HepG2 (cell line): ENCODE measurements around the gene VPS25. TPM values are rescaled to one million over a fixed set of nuclear protein-coding genes. Genes with fewer than 3 reads are reported as not detected.
A peak's percentile ranks its signal among the peaks of the same experiment; 100 is the strongest.

Experiments used
- ATAC-seq: fragments of 200-7000 bp; cut with Tn5 transposase; 3 replicates; pipeline ENCODE4 v1.9.1; 2020; ENCODE audit warnings: mild to moderate bottlenecking, moderate library complexity
- BruUV-seq: library from RNA; stranded (reverse); fragments of 400-500 nt; replicated peaks from 2 replicates; lab custom pipeline; 2021; lab: Mats Ljungman, UMichigan
- CTCF ChIA-PET: fragments of 300-600 bp; formaldehyde crosslinking; extraction: SDS; loops from one replicate; lab custom pipeline; 2021; ENCODE audit warnings: low total read pairs, inconsistent platforms, low intra/inter-chr PET ratio; lab: Yijun Ruan, JAX
- POLR2A ChIA-PET: fragments of 350-600 bp; sonication (Branson Sonifier 250); formaldehyde crosslinking; loops from one replicate; lab custom pipeline; 2020; ENCODE audit warnings: antibody characterized with exemption, inconsistent platforms; lab: Yijun Ruan, JAX
- DNase-seq: peaks from one replicate; pipeline ENCODE4 v3.0.0-alpha.2; 2015; ENCODE audit warnings: low spot score
- FAIRE-seq: peaks from 3 replicates; lab custom pipeline; 2011; peaks lifted over from hg19 to GRCh38; lab: Jason Lieb, UNC
- H2AFZ ChIP-seq: one replicate; pipeline ENCODE4 v1.6.1; 2011; ENCODE audit warnings: low read length, inconsistent platforms
- H3K27ac ChIP-seq: fragments of 300-600 bp; 3 replicates; pipeline ENCODE4 v1.8.0; 2011; ENCODE audit warnings: mixed run types, mild to moderate bottlenecking, mixed read lengths, low read length, inconsistent platforms; ENCODE audit not compliant: insufficient read depth; ENCODE audit errors: extremely low read length
- H3K27me3 ChIP-seq, 2 experiments: fragments of 200-600 bp in 1 of 2; 2 replicates in 1 of 2; 3 replicates in 1 of 2; pipeline versions ENCODE4 v1.6.0 to v1.8.0; 2011; ENCODE audit warnings: low read length in 2 of 2, mild to moderate bottlenecking in 2 of 2, moderate library complexity in 2 of 2, inconsistent platforms in 1 of 2; ENCODE audit not compliant: insufficient read depth in 2 of 2, control insufficient read depth in 1 of 2
- H3K36me3 ChIP-seq, 2 experiments: fragments of 200-600 bp in 1 of 2; replicated peaks in 1 of 2; 2 replicates in 1 of 2; 3 replicates in 1 of 2; pipeline versions ENCODE4 v1.5.1 to v1.8.0; 2011; ENCODE audit warnings: low read length in 2 of 2, inconsistent platforms in 1 of 2; ENCODE audit not compliant: insufficient read depth in 2 of 2, control insufficient read depth in 1 of 2
- H3K4me1 ChIP-seq: 2 replicates; pipeline ENCODE4 v1.5.1; 2012; ENCODE audit warnings: low read length, inconsistent platforms; ENCODE audit not compliant: insufficient read depth
- H3K4me2 ChIP-seq: 2 replicates; pipeline ENCODE4 v1.6.0; 2011; ENCODE audit warnings: low read depth, low read length, inconsistent platforms
- H3K4me3 ChIP-seq, 3 experiments: fragments of 200-600 bp in 1 of 3; sonication (generic), shearing (Covaris generic) in 1 of 3; replicated peaks in 1 of 3; 2 replicates each; pipeline ENCODE4 v1.5.1; 2011 to 2016; ENCODE audit warnings: low read length in 3 of 3, inconsistent platforms in 2 of 3, low read depth in 2 of 3, mild to moderate bottlenecking in 2 of 3, control low read depth in 1 of 3, mixed read lengths in 1 of 3; ENCODE audit not compliant: insufficient read depth in 1 of 3
- H3K79me2 ChIP-seq: one replicate; pipeline ENCODE4 v1.6.1; 2011; ENCODE audit warnings: low read length, inconsistent platforms; ENCODE audit not compliant: insufficient read depth
- H3K9ac ChIP-seq: 2 replicates; pipeline ENCODE4 v1.6.0; 2011; ENCODE audit warnings: mild to moderate bottlenecking, low read depth, low read length, inconsistent platforms; ENCODE audit not compliant: insufficient read depth
- H3K9me3 ChIP-seq: 2 replicates; pipeline ENCODE4 v1.5.1; 2012; ENCODE audit warnings: mild to moderate bottlenecking, low read length
- H4K20me1 ChIP-seq: 2 replicates; pipeline ENCODE4 v1.6.0; 2011; ENCODE audit warnings: inconsistent platforms, mild to moderate bottlenecking, low read length, moderate library complexity; ENCODE audit not compliant: insufficient read depth
- DR1 ChIP-seq: sonication (generic); formaldehyde crosslinking; IDR thresholded peaks from 2 replicates; pipeline ENCODE4 v1.8.0; 2021; ENCODE audit warnings: mild to moderate bottlenecking, missing genetic modification reagents, inconsistent platforms
- FOXK1 ChIP-seq: sonication (generic); formaldehyde crosslinking; IDR thresholded peaks from 2 replicates; pipeline ENCODE4 v1.4.0; 2020; ENCODE audit warnings: low read depth, missing genetic modification reagents, borderline replicate concordance
- GTF2F1 ChIP-seq: fragments of 150-350 bp; IDR thresholded peaks from 2 replicates; pipeline ENCODE4 v1.6.1; 2014; ENCODE audit warnings: low read length
- HMG20A ChIP-seq: IDR thresholded peaks from 2 replicates; pipeline ENCODE4 v1.6.1; 2016; ENCODE audit warnings: borderline replicate concordance
- HNF4A ChIP-seq: sonication (generic); formaldehyde crosslinking; IDR thresholded peaks from 2 replicates; pipeline ENCODE4 v1.4.0; 2020; ENCODE audit warnings: missing genetic modification reagents
- HOXA5 ChIP-seq: sonication (generic); formaldehyde crosslinking; IDR thresholded peaks from 2 replicates; pipeline ENCODE4 v1.4.0; 2020; ENCODE audit warnings: missing genetic modification reagents
- ZFY ChIP-seq: sonication (generic); formaldehyde crosslinking; IDR thresholded peaks from 2 replicates; pipeline ENCODE4 v1.4.0; 2020; ENCODE audit warnings: missing genetic modification reagents
- WGBS: methylation state at CpG from one replicate; pipeline ENCODE4 v1.1.6; 2017; ENCODE audit warnings: low lambda C conversion rate; 5-methylcytosine and 5-hydroxymethylcytosine counted together
- in situ Hi-C: cut with HindIII; loops from 2 replicates; pipeline ENCODE4 v1.10.0; 2017; ENCODE audit warnings: low pct_unique_long_range_greater_than_20kb; ENCODE audit not compliant: extremely low pct_ligation_motif_present
- intact Hi-C: fragments of 100-400 bp; cut with micrococcal nuclease; formaldehyde crosslinking; loops from one replicate; pipeline ENCODE4 v1.10.0; 2022; ENCODE audit not compliant: unreplicated experiment
- polyA plus RNA-seq, 8 experiments: library from polyadenylated mRNA; depleted of rRNA in 3 of 8; stranded (reverse) in 7 of 8; unstranded in 1 of 8; fragments of >200 nt; fragmentation: Illumina TruSeq in 4 of 8; extraction: Trizol in 4 of 8; gene quantifications; 2 replicates each; pipeline versions ENCODE4 v1.2.1 to v1.2.3, GENCODE V29; 2011 to 2016; ENCODE audit warnings: low read depth in 4 of 8, missing spikeins in 1 of 8, mixed read lengths in 1 of 8; ENCODE audit not compliant: insufficient read depth in 1 of 8
- total RNA-seq, 5 experiments: library from RNA; depleted of rRNA; stranded (reverse); fragments of >200 nt; fragmentation: Illumina TruSeq; extraction: Trizol; gene quantifications; 2 replicates each; pipeline ENCODE4 v1.2.3, GENCODE V29; 2016; ENCODE audit warnings: low read depth in 1 of 5
- TF ChIP-seq, protein P1 (sequence below): IDR thresholded peaks from 2 replicates; pipeline ENCODE4 v1.6.1; 2016; ENCODE audit warnings: low read depth, control low read depth
- TF ChIP-seq, protein P2 (sequence below): sonication (generic); formaldehyde crosslinking; IDR thresholded peaks from 2 replicates; pipeline ENCODE4 v1.8.0; 2022; ENCODE audit warnings: mild to moderate bottlenecking, missing genetic modification reagents, moderate library complexity
- TF ChIP-seq, protein P3 (sequence below): sonication (generic); formaldehyde crosslinking; conservative IDR thresholded peaks from 2 replicates; pipeline ENCODE4 v1.4.0; 2020; ENCODE audit warnings: missing genetic modification reagents
- TF ChIP-seq, protein P4 (sequence below): IDR thresholded peaks from 2 replicates; pipeline ENCODE4 v1.4.0; 2020; ENCODE audit warnings: mild to moderate bottlenecking, missing genetic modification reagents
- TF ChIP-seq, protein P5 (sequence below): sonication (generic); formaldehyde crosslinking; IDR thresholded peaks from 2 replicates; pipeline ENCODE4 v1.5.0; 2020; ENCODE audit warnings: missing genetic modification reagents

VPS25 gene
- total and polyA plus RNA-seq, 2 of the 13 experiments (the other 11 are each of a cell fraction or from before 2014, with no cell fraction given): 161 to 249 TPM

DNA sequence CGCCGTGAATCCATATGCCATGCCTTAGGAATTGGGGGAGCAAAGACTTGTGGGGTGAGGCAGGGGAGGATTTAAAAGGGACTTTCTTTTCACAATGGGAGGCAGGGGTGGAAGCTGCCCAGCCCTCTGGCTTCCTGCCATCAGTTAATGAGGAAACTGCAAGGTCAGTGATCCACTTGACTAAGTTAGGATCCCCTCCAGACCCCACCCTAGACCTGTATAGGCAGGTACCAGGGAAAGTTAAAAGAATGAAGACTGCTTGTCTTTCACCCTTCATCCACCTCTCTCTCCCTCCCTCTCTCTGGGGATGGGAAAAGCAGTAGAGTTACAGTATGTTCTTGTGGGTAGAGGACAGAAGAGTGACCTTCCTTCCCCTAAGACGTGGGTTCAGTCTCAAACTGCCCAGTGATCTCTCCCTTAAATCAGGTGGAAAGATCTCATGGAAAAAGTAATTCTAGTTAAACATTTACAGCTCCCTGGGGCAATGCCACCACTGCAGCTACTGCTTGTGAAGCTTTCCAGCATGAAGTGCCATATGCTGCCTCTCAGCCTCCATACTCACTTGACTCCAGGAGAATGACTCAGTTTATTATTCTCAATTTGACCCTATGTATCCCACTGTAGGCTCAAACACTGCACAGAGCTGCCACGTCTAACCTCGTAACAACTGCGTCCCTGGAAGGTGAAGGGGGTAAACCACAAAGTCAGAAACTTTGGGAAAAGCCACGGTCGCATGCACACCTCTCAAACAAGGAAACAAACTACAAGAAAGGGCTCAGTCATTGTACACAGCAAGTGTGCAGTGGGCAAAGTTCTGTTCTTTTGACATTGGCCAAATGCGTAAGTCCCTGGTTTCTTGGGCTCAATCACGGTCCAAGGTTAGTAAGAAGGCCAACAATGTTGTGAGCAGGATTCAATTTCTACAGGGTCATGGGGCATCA lies 24.1 kb downstream of the VPS25 start:
- intact Hi-C loops (loop anchor here (2.0 kb wide), 2 partner anchors 17 to 27 kb away; partner anchors contain the start of genes BECN1 and WNK4), in situ Hi-C loops (no loop called here)
- H3K27me3 ChIP-seq: no peaks in the 10 kb centered on the region; a peak in 2 of 5 replicates
- peaks cover 19% of the 10 kb centered on the region for H3K79me2 ChIP-seq
- peaks cover 51% of the 10 kb centered on the region for H3K4me1 ChIP-seq
- H3K9me3 ChIP-seq: no peaks in the 10 kb centered on the region
- DNase-seq (peak; percentile 74), ATAC-seq (peak; percentile 55), FAIRE-seq (peak; percentile 77)
- no peaks in the 10 kb centered on the region for H4K20me1 ChIP-seq
- H3K9ac ChIP-seq: peak overlapping the region; percentile 94
- H3K27ac ChIP-seq: peak overlapping the region; percentile 88
- CTCF ChIA-PET: no interaction called here
- H3K4me3 ChIP-seq: peak overlapping the region; percentile 88 to 94 (median 94)
- H2AFZ ChIP-seq: no peak overlapping the region
- POLR2A ChIA-PET: interaction anchor here (0.5 to 12.5 kb wide), 32 partner anchors 8 to 518 kb away, joined by 3 to 278 read pairs (median 5); partner anchors contain the start of genes BECN1, EZH1, PLEKHH3 and PSME3
- BruUV-seq: TSS peak; percentile 87
- peaks cover 0 to 2% of the 10 kb centered on the region in 2 experiments; a peak in 3 of 5 replicates for H3K36me3 ChIP-seq
- 19% methylated on average over 10 of the region's 10 CpGs for WGBS
- H3K4me2 ChIP-seq: peak overlapping the region; percentile 100
- TF ChIP-seq, protein P1, sequence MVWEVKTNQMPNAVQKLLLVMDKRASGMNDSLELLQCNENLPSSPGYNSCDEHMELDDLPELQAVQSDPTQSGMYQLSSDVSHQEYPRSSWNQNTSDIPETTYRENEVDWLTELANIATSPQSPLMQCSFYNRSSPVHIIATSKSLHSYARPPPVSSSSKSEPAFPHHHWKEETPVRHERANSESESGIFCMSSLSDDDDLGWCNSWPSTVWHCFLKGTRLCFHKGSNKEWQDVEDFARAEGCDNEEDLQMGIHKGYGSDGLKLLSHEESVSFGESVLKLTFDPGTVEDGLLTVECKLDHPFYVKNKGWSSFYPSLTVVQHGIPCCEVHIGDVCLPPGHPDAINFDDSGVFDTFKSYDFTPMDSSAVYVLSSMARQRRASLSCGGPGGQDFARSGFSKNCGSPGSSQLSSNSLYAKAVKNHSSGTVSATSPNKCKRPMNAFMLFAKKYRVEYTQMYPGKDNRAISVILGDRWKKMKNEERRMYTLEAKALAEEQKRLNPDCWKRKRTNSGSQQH: 0 out of 2 replicates have a peak, but pooled peaks have one; percentile 25
- TF ChIP-seq HMG20A: peak; percentile 21; the same call in 1 of the 2 replicates
- no peak for TF ChIP-seq ZFY (CRISPR knock-in tag)
- TF ChIP-seq, protein P2, sequence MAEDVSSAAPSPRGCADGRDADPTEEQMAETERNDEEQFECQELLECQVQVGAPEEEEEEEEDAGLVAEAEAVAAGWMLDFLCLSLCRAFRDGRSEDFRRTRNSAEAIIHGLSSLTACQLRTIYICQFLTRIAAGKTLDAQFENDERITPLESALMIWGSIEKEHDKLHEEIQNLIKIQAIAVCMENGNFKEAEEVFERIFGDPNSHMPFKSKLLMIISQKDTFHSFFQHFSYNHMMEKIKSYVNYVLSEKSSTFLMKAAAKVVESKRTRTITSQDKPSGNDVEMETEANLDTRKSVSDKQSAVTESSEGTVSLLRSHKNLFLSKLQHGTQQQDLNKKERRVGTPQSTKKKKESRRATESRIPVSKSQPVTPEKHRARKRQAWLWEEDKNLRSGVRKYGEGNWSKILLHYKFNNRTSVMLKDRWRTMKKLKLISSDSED (CRISPR knock-in tag): no peak
- TF ChIP-seq HOXA5 (CRISPR knock-in tag): peak; percentile 24; the same call in 1 of the 2 replicates
- TF ChIP-seq, protein P3, sequence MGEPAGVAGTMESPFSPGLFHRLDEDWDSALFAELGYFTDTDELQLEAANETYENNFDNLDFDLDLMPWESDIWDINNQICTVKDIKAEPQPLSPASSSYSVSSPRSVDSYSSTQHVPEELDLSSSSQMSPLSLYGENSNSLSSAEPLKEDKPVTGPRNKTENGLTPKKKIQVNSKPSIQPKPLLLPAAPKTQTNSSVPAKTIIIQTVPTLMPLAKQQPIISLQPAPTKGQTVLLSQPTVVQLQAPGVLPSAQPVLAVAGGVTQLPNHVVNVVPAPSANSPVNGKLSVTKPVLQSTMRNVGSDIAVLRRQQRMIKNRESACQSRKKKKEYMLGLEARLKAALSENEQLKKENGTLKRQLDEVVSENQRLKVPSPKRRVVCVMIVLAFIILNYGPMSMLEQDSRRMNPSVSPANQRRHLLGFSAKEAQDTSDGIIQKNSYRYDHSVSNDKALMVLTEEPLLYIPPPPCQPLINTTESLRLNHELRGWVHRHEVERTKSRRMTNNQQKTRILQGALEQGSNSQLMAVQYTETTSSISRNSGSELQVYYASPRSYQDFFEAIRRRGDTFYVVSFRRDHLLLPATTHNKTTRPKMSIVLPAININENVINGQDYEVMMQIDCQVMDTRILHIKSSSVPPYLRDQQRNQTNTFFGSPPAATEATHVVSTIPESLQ (CRISPR knock-in tag): no peak
- TF ChIP-seq DR1 (CRISPR knock-in tag): 0 out of 2 replicates have a peak, but pooled peaks have one; percentile 49
- TF ChIP-seq, protein P4, sequence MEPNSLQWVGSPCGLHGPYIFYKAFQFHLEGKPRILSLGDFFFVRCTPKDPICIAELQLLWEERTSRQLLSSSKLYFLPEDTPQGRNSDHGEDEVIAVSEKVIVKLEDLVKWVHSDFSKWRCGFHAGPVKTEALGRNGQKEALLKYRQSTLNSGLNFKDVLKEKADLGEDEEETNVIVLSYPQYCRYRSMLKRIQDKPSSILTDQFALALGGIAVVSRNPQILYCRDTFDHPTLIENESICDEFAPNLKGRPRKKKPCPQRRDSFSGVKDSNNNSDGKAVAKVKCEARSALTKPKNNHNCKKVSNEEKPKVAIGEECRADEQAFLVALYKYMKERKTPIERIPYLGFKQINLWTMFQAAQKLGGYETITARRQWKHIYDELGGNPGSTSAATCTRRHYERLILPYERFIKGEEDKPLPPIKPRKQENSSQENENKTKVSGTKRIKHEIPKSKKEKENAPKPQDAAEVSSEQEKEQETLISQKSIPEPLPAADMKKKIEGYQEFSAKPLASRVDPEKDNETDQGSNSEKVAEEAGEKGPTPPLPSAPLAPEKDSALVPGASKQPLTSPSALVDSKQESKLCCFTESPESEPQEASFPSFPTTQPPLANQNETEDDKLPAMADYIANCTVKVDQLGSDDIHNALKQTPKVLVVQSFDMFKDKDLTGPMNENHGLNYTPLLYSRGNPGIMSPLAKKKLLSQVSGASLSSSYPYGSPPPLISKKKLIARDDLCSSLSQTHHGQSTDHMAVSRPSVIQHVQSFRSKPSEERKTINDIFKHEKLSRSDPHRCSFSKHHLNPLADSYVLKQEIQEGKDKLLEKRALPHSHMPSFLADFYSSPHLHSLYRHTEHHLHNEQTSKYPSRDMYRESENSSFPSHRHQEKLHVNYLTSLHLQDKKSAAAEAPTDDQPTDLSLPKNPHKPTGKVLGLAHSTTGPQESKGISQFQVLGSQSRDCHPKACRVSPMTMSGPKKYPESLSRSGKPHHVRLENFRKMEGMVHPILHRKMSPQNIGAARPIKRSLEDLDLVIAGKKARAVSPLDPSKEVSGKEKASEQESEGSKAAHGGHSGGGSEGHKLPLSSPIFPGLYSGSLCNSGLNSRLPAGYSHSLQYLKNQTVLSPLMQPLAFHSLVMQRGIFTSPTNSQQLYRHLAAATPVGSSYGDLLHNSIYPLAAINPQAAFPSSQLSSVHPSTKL (CRISPR knock-in tag): 0 out of 2 replicates have a peak, but pooled peaks have one; percentile 11
- no peak for TF ChIP-seq FOXK1 (CRISPR knock-in tag)
- peak; percentile 52 for TF ChIP-seq HNF4A (CRISPR knock-in tag)
- TF ChIP-seq, protein P5, sequence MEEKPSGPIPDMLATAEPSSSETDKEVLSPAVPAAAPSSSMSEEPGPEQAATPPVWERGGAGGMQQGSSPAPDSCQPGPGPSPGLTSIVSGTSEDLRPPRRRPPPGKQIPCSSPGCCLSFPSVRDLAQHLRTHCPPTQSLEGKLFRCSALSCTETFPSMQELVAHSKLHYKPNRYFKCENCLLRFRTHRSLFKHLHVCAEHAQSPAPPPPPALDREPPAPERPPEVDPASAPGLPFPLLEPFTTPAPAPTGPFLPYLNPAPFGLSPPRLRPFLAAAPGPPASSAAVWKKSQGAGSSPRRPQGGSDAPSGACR (CRISPR knock-in tag): 0 out of 2 replicates have a peak, but pooled peaks have one; percentile 21
- no peak for TF ChIP-seq GTF2F1
